Measurements from ENCODE around the gene SART3. TPM values are rescaled to one million over a fixed set of nuclear protein-coding genes. Genes with fewer than 3 reads are reported as not detected.
"Not testable (repeated sequence)": the region's sequence is repeated elsewhere in the genome, so short reads cannot be mapped to it uniquely, and the experiment has no call there.

Gene SART3
- total RNA-seq, 4 donors from 2014 or later = 67.8 to 205 (median 77.7) TPM

DNA sequence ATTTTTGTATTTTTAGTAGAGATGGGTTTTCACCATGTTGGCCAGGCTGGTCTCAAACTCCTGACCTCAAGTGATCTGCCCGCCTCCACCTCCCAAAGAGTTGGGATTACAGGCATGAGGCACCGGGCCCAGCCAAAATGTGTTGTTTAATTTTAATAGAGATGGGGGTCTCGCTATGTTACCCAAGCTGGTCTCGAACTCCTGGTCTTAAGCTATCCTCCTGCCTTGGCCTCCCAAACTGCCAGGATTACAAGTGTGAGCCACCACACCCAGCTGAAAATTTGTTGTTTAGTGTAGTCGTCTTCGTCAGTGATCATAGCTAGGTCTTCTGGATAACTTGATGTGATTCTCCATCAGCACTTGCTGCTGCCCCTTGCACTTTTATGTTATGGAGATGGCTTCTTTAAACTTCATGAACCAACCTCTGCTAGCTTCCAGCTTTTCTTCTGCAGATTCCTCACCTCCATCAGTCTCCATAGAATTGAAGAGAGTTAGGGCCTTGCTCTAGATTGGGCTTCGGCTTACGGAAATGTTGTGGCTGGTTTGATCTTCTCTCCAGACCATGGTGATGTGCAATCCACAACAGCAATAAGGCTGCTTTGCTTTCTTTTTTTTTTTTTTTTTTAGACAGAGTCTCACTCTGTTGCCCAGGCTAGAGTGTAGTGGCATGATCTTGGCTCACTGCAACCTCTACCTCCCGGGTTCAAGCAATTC lies 14.4 kb upstream of the SART3 start:
- Histone ChIP-seq H3K27ac (no peak overlapping the region), H3K36me3 (no peaks in the 10 kb centered on the region), H3K4me3 (no peak overlapping the region), H3K27me3 (no peaks in the 10 kb centered on the region), H3K9me3 (no peaks in the 10 kb centered on the region), H3K4me1 (no peaks in the 10 kb centered on the region)
- peak in 1 of 3 donors; percentile 13 for DNase-seq
- TF ChIP-seq, protein P1, sequence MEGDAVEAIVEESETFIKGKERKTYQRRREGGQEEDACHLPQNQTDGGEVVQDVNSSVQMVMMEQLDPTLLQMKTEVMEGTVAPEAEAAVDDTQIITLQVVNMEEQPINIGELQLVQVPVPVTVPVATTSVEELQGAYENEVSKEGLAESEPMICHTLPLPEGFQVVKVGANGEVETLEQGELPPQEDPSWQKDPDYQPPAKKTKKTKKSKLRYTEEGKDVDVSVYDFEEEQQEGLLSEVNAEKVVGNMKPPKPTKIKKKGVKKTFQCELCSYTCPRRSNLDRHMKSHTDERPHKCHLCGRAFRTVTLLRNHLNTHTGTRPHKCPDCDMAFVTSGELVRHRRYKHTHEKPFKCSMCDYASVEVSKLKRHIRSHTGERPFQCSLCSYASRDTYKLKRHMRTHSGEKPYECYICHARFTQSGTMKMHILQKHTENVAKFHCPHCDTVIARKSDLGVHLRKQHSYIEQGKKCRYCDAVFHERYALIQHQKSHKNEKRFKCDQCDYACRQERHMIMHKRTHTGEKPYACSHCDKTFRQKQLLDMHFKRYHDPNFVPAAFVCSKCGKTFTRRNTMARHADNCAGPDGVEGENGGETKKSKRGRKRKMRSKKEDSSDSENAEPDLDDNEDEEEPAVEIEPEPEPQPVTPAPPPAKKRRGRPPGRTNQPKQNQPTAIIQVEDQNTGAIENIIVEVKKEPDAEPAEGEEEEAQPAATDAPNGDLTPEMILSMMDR (IDR thresholded peaks at IDR 0.05) = no peak
- no peak for TF ChIP-seq POLR2A (IDR thresholded peaks at IDR 0.05)

DNA sequence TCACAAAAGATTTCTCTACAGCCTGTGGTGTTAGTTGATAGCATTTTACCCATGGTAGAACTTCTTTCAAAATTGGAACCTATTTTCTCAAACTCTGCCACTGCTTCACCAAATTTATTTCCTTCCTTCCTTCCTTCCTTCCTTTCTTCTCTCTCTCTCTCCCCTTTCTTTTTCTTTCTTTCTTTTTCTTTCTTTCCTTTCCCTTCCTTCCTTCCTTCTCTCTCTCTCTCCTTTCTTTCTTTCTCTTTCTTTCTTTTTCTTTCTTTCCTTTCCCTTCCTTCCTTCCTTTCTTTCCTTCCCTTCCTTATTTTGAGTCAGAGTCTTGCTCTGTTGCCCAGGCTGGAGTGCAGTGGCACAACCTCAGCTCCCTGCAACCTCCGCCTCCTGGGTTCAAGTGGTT lies 13.3 kb upstream of the SART3 start:
- not testable (repeated sequence) for H3K4me3 ChIP-seq, H3K27ac ChIP-seq, H3K27me3 ChIP-seq, H3K36me3 ChIP-seq, DNase-seq, H3K9me3 ChIP-seq, H3K4me1 ChIP-seq

DNA sequence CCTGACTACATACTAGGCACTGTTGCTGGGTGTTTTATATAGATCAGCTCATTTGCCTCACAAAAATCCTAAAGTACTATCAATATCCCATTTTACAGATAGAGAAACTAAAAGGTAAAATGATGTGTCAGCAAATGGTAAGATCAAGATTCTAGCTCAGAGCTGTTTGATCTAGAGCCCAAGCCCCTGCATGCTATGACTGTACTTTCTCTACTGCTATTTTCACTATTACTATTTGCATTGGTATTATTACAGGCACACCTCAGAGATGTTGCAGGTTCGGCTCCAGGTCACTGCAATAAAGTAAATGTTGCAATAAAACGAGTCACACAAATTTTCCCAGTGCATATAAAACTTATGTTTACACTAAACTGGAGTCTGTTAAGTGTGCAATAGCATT lies 12.3 kb upstream of the SART3 start:
- TF ChIP-seq POLR2A (IDR thresholded peaks at IDR 0.05) = no peak
- TF ChIP-seq, protein P1 (IDR thresholded peaks at IDR 0.05) = no peak
- no peaks in the 10 kb centered on the region for H3K4me1 ChIP-seq
- H3K27me3 ChIP-seq = no peaks in the 10 kb centered on the region
- DNase-seq = peak in 1 of 3 donors; percentile 8
- H3K9me3 ChIP-seq = no peaks in the 10 kb centered on the region
- H3K36me3 ChIP-seq = peaks cover 0 to 16% (median 0%) of the 10 kb centered on the region in 3 donors
- no peak overlapping the region for H3K27ac ChIP-seq
- H3K4me3 ChIP-seq = no peak overlapping the region

DNA sequence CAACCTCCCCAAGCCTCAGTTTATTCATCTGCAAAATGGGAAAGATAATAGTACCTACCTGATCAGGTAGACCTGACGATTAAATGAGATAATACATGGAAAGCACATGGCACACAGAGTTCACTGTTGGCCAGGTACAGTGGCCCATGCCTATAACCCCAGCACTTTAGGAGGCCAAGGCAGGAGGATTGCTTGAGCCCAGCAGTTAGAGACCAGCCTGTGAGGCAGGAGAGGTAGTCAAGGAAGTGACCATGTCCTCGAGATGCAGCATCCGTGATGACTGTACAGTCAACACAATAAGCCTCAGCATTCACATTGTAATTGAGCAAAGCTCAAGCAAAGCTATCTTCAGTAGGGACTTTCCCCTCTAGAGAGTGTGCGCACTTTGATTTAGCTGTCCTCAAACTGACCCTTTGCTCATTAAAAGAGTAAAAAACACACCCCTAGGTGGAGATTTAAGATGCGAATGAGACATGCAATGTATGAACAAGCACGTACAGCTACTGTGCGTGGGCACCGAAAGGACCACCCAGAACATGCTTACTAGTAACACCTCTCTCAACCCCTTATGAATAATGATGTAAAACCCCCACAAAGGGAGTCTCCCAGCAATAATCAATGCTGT lies 11.3 kb upstream of the SART3 start:
- TF ChIP-seq POLR2A (IDR thresholded peaks at IDR 0.05) = no peak
- TF ChIP-seq, protein P1 (IDR thresholded peaks at IDR 0.05) = no peak
- no peak overlapping the region for H3K4me3 ChIP-seq
- no peaks in the 10 kb centered on the region for H3K27me3 ChIP-seq
- peak overlapping the region in 1 of 4 donors; percentile 25 for H3K27ac ChIP-seq
- H3K4me1 ChIP-seq = peaks cover 0 to 6% (median 3%) of the 10 kb centered on the region in 4 donors
- peak in 2 of 3 donors; percentile 15 to 41 for DNase-seq
- no peaks in the 10 kb centered on the region for H3K9me3 ChIP-seq
- peaks cover 0 to 26% (median 0%) of the 10 kb centered on the region in 3 donors for H3K36me3 ChIP-seq

DNA sequence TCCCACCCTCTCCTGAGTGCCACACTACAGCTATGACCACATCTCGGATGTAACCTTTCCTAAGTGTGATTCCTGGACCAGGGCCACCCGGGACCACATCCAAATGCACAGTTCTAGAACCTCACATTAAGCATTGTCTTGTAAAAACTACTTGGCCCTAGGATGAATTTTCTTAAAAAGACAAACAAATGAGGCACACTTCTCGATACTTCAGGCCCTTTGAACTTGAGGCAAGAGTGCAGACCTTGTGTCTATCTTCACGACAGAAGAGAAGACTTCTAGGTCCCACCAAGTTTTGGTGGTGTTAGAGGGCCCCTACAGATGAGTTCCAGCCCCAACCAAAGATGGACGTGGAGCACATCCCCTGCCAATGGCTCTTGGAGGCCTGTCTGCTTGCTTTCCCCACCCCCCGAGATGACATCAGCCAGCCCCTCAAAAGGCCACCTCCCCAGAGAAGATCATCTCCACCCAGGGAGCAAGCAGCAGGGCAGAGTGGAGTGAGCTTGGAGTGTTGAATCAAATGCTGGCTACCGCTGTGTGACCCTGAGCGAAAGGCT lies 10.7 kb upstream of the SART3 start:
- H3K9me3 ChIP-seq = no peaks in the 10 kb centered on the region
- peak in 2 of 3 donors; percentile 11 to 22 for DNase-seq
- H3K27me3 ChIP-seq = no peaks in the 10 kb centered on the region
- peak overlapping the region in 1 of 4 donors; percentile 70 for H3K27ac ChIP-seq
- H3K36me3 ChIP-seq = peaks cover 0 to 32% (median 0%) of the 10 kb centered on the region in 3 donors
- H3K4me1 ChIP-seq = peaks cover 0 to 10% (median 3%) of the 10 kb centered on the region in 4 donors
- TF ChIP-seq POLR2A (IDR thresholded peaks at IDR 0.05) = no peak
- TF ChIP-seq, protein P1 (IDR thresholded peaks at IDR 0.05) = no peak
- H3K4me3 ChIP-seq = no peak overlapping the region

All from Peyer's patch (tissue), 4 donors.